Measurements from ENCODE around the gene TMEM209.

- TF ChIP-seq CTCF (conservative IDR thresholded peaks at IDR 0.05) = no peak
- no peak for TF ChIP-seq EZH2 (IDR thresholded peaks at IDR 0.05; ENCODE audit: low read depth)
These were observed 44.8 kb downstream of the TMEM209 start for GRCh38 chr7:130160455-130160854.
